H9 (cell line): ENCODE results near the gene LENG9. TPM values are rescaled to one million over a fixed set of nuclear protein-coding genes. Genes with fewer than 3 reads are reported as not detected.
"Not testable (repeated sequence)": the region's sequence is repeated elsewhere in the genome, so short reads cannot be mapped to it uniquely, and the experiment has no call there.

Experiments
- DNase-seq: peaks from one replicate; pipeline ENCODE4 v3.0.0-alpha.2; 2017
- H2AFZ ChIP-seq: one replicate; pipeline ENCODE4 v1.6.1; 2013; ENCODE audit warnings: mild to moderate bottlenecking, low read length, control low read depth, moderate library complexity
- H2AK5ac ChIP-seq: 2 replicates; pipeline ENCODE4 v1.6.1; 2013; ENCODE audit warnings: low read length, control low read depth, mixed read lengths; ENCODE audit not compliant: insufficient read length
- H2BK120ac ChIP-seq: one replicate; pipeline ENCODE4 v1.6.1; 2013; ENCODE audit warnings: low read depth, mild to moderate bottlenecking, low read length, control low read depth, inconsistent platforms; ENCODE audit not compliant: poor library complexity, severe bottlenecking
- H2BK12ac ChIP-seq: 2 replicates; pipeline ENCODE4 v1.6.1; 2013; ENCODE audit warnings: low read length, control low read depth, mixed read lengths, low read depth; ENCODE audit not compliant: insufficient read length
- H2BK15ac ChIP-seq: 2 replicates; pipeline ENCODE4 v1.6.1; 2013; ENCODE audit warnings: low read depth, low read length, control low read depth
- H2BK20ac ChIP-seq: one replicate; pipeline ENCODE4 v1.6.1; 2013; ENCODE audit warnings: low read depth, mild to moderate bottlenecking, low read length, control low read depth, inconsistent platforms; ENCODE audit not compliant: poor library complexity, severe bottlenecking
- H2BK5ac ChIP-seq: 2 replicates; pipeline ENCODE4 v1.6.1; 2013; ENCODE audit warnings: low read length, control low read depth, mixed read lengths; ENCODE audit not compliant: insufficient read length
- H3K14ac ChIP-seq: 2 replicates; pipeline ENCODE4 v1.6.1; 2013; ENCODE audit warnings: low read length, control low read depth; ENCODE audit not compliant: insufficient read depth
- H3K18ac ChIP-seq: 2 replicates; pipeline ENCODE4 v1.6.1; 2013; ENCODE audit warnings: low read depth, mild to moderate bottlenecking, mixed read lengths, low read length, control low read depth; ENCODE audit not compliant: insufficient read length
- H3K23ac ChIP-seq: 2 replicates; pipeline ENCODE4 v1.6.1; 2013; ENCODE audit warnings: low read length, control low read depth, mixed read lengths, low read depth; ENCODE audit not compliant: insufficient read length
- H3K23me2 ChIP-seq: 2 replicates; pipeline ENCODE4 v1.6.1; 2013; ENCODE audit warnings: low read depth, mild to moderate bottlenecking, mixed read lengths, low read length, control low read depth; ENCODE audit not compliant: insufficient read length, poor library complexity, severe bottlenecking
- H3K27ac ChIP-seq: 2 replicates; pipeline ENCODE4 v1.5.1; 2013; ENCODE audit warnings: low read length, control low read depth, mixed read lengths, low read depth; ENCODE audit not compliant: insufficient read length
- H3K27me3 ChIP-seq: 2 replicates; pipeline ENCODE4 v1.6.1; 2013; ENCODE audit warnings: low read length, control low read depth, inconsistent platforms; ENCODE audit not compliant: insufficient read depth
- H3K4ac ChIP-seq: 2 replicates; pipeline ENCODE4 v1.6.1; 2013; ENCODE audit warnings: low read depth, mild to moderate bottlenecking, control low read depth, inconsistent platforms, low read length, moderate library complexity
- H3K4me1 ChIP-seq: 2 replicates; pipeline ENCODE4 v1.6.1; 2013; ENCODE audit warnings: low read length, control low read depth, inconsistent platforms; ENCODE audit not compliant: insufficient read depth
- H3K4me2 ChIP-seq: 2 replicates; pipeline ENCODE4 v1.6.1; 2013; ENCODE audit warnings: low read length, control low read depth, mixed read lengths; ENCODE audit not compliant: insufficient read length, insufficient read depth
- H3K56ac ChIP-seq: 2 replicates; pipeline ENCODE4 v1.6.1; 2013; ENCODE audit warnings: low read depth, mild to moderate bottlenecking, mixed read lengths, low read length, control low read depth; ENCODE audit not compliant: insufficient read length
- H3K79me1 ChIP-seq: 2 replicates; pipeline ENCODE4 v1.6.1; 2013; ENCODE audit warnings: low read depth, mild to moderate bottlenecking, moderate library complexity, low read length, control low read depth, inconsistent platforms; ENCODE audit not compliant: insufficient read depth, poor library complexity, severe bottlenecking
- H3K79me2 ChIP-seq: 2 replicates; pipeline ENCODE4 v1.6.1; 2013; ENCODE audit warnings: low read length, control low read depth, inconsistent platforms; ENCODE audit not compliant: insufficient read depth
- H3K9ac ChIP-seq: 2 replicates; pipeline ENCODE4 v1.6.1; 2013; ENCODE audit warnings: low read length, control low read depth, mixed read lengths; ENCODE audit not compliant: insufficient read length; ENCODE audit errors: extremely low read depth
- H3K9me3 ChIP-seq: one replicate; pipeline ENCODE4 v1.6.1; 2013; ENCODE audit warnings: low read depth, low read length, inconsistent platforms; ENCODE audit not compliant: control insufficient read depth
- H3T11ph ChIP-seq: one replicate; pipeline ENCODE4 v1.6.1; 2013; ENCODE audit warnings: mild to moderate bottlenecking, low read length, control low read depth, inconsistent platforms
- H4K20me1 ChIP-seq: one replicate; pipeline ENCODE4 v1.6.1; 2013; ENCODE audit not compliant: control insufficient read depth, insufficient read length, insufficient read depth
- H4K5ac ChIP-seq: 2 replicates; pipeline ENCODE4 v1.6.1; 2013; ENCODE audit warnings: low read depth, mild to moderate bottlenecking, mixed read lengths, low read length, control low read depth; ENCODE audit not compliant: insufficient read length
- H4K8ac ChIP-seq: replicated peaks from 2 replicates; pipeline ENCODE4 v1.6.1; 2013; ENCODE audit warnings: low read length, control low read depth, mixed read lengths, low read depth; ENCODE audit not compliant: insufficient read length
- H4K91ac ChIP-seq: 2 replicates; pipeline ENCODE4 v1.6.1; 2013; ENCODE audit warnings: low read depth, mild to moderate bottlenecking, moderate library complexity, mixed read lengths, low read length, control low read depth; ENCODE audit not compliant: insufficient read length
- H3K27ac Mint-ChIP-seq, 3 experiments: 2 replicates in 2 of 3; 3 replicates in 1 of 3; pipeline ENCODE4 v1.8.0; 2020 to 2021; ENCODE audit warnings: mixed read lengths in 3 of 3, mild to moderate bottlenecking in 1 of 3, moderate library complexity in 1 of 3
- H3K27me3 Mint-ChIP-seq: 2 replicates; pipeline ENCODE4 v1.8.0; 2021; ENCODE audit warnings: low read depth, mild to moderate bottlenecking, moderate library complexity, mixed read lengths
- H3K36me3 Mint-ChIP-seq, 3 experiments: 2 replicates in 2 of 3; 3 replicates in 1 of 3; pipeline ENCODE4 v1.8.0; 2020 to 2021; ENCODE audit warnings: low read depth in 3 of 3, mixed read lengths in 3 of 3; ENCODE audit not compliant: insufficient read depth in 1 of 3
- H3K4me1 Mint-ChIP-seq, 2 experiments: 2 replicates each; pipeline ENCODE4 v1.8.0; 2020; ENCODE audit warnings: mixed read lengths in 2 of 2
- H3K4me3 Mint-ChIP-seq, 2 experiments: 2 replicates in 1 of 2; 3 replicates in 1 of 2; pipeline ENCODE4 v1.8.0; 2020 to 2021; ENCODE audit warnings: mild to moderate bottlenecking in 2 of 2, mixed read lengths in 2 of 2, moderate library complexity in 1 of 2
- H3K9me3 Mint-ChIP-seq, 2 experiments: 2 replicates in 1 of 2; 3 replicates in 1 of 2; pipeline ENCODE4 v1.8.0; 2020; ENCODE audit warnings: mild to moderate bottlenecking in 2 of 2, mixed read lengths in 2 of 2, moderate library complexity in 1 of 2
- WGBS: extraction: QIAGEN DNeasy Blood & Tissue Kit; methylation state at CpG from one replicate; pipeline ENCODE4 v1.1.7; 2013; ENCODE audit warnings: missing lambda C conversion rate, low lambda C conversion rate, mixed read lengths; ENCODE audit not compliant: insufficient read length; ENCODE audit errors: extremely low coverage; 5-methylcytosine and 5-hydroxymethylcytosine counted together
- total RNA-seq: library from RNA; stranded (reverse); gene quantifications from 2 replicates; pipeline ENCODE4 v1.2.1, GENCODE V29; 2021

The LENG9 gene
- total RNA-seq, 1 experiment from 2014 or later, result 3.8 TPM

DNA sequence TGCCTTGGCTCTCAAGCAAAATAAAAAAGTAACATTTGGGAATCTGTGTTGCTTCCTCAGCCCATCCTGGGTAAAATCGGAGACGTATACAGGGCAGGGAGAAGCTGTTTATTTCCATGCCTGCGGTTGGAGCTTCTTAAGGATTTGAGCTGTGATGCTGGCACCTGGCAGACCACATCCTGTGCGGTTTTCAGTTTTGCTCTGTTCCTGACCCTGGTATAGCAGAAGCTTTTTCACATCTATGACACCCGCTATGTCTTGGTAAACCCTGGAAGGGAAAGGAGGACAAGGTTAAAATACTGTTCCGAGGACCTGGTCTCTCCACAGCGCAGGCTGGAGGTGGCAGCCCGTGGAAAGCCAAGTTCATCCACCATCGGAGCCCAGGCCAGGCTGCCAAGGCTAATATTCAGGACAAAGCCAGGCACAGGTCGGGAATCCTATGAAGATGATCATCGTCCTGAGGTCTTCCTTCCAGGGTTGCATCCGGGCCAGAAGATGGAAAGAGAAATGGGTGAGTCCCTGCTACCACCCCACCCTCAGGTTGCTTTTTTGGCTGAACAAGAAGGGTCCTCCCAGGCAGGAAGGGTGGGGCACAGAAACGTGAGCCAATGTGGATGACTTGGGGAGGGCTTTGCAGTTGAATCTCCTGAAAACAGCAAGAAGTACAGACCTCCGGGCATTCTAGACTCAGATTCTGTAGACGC, 34.3 kb upstream of the LENG9 start:
- not testable (repeated sequence) for H2BK120ac ChIP-seq, H4K91ac ChIP-seq, H3K4me2 ChIP-seq, H3K23me2 ChIP-seq, H3K4me1 ChIP-seq, H3T11ph ChIP-seq, H3K56ac ChIP-seq, DNase-seq, H2AK5ac ChIP-seq, H3K23ac ChIP-seq, H3K9ac ChIP-seq, H3K14ac ChIP-seq, H2BK20ac ChIP-seq, H3K4me3 Mint-ChIP-seq, H4K8ac ChIP-seq, H3K18ac ChIP-seq, H4K20me1 ChIP-seq, H2AFZ ChIP-seq, H3K27ac Mint-ChIP-seq, H3K27ac ChIP-seq, H3K79me1 ChIP-seq, H3K27me3 ChIP-seq, H2BK12ac ChIP-seq, H3K79me2 ChIP-seq, H3K27me3 Mint-ChIP-seq, H3K4ac ChIP-seq, H2BK5ac ChIP-seq, H3K4me1 Mint-ChIP-seq, H2BK15ac ChIP-seq, H4K5ac ChIP-seq
- Mint-ChIP-seq H3K9me3 (peaks cover 80 to 93% of the 10 kb centered on the region in 2 experiments), H3K36me3 (peaks cover 8 to 19% (median 11%) of the 10 kb centered on the region in 3 experiments; a peak in 6 of 7 replicates)
- peaks cover 28% of the 10 kb centered on the region for H3K9me3 ChIP-seq
- WGBS, result no CpG with 5 or more reads among the region's 15 CpGs

DNA sequence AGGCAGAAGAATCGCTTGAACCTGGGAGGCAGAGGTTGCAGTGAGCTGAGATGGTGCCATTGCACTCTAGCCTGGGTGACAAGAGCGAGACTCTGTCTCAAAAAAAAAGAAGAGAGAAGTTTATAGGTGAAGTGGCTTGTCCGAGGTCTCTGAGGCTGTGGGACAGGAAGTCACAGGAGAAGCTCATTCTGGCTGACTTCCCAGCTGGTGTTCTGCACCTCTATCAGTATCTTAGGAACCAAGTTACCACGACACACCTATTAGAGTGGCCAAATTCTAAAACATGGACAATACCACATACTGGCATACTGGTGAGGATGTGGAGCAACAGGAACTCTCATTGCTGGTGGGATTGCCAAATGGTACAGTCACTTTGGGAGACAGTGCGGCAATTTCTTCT, 31.7 kb upstream of the LENG9 start:
- not testable (repeated sequence) for H3K4me3 Mint-ChIP-seq

More for the DNA sequence above, 31.7 kb upstream of the LENG9 start:
- H4K8ac ChIP-seq, H2BK12ac ChIP-seq, H3K27ac ChIP-seq, H3T11ph ChIP-seq, H2BK20ac ChIP-seq, H2AFZ ChIP-seq, H4K5ac ChIP-seq, H3K79me2 ChIP-seq, H2BK15ac ChIP-seq, H3K27me3 ChIP-seq, DNase-seq, H3K18ac ChIP-seq, H4K20me1 ChIP-seq, H3K9ac ChIP-seq, H4K91ac ChIP-seq, H3K27ac Mint-ChIP-seq, H3K14ac ChIP-seq, H3K27me3 Mint-ChIP-seq, H3K4me2 ChIP-seq, H2AK5ac ChIP-seq, H2BK5ac ChIP-seq, H3K79me1 ChIP-seq, H3K56ac ChIP-seq, H3K4ac ChIP-seq, H3K4me1 ChIP-seq, H2BK120ac ChIP-seq, H3K4me1 Mint-ChIP-seq, H3K23ac ChIP-seq, H3K23me2 ChIP-seq: not testable (repeated sequence)
- Mint-ChIP-seq H3K36me3 (peaks cover 8 to 14% (median 8%) of the 10 kb centered on the region in 3 experiments; a peak in 6 of 7 replicates), H3K9me3 (peaks cover 85 to 93% of the 10 kb centered on the region in 2 experiments)
- peaks cover 29% of the 10 kb centered on the region for H3K9me3 ChIP-seq
- WGBS, result no CpG with 5 or more reads among the region's 5 CpGs
